Mesendoderm (in vitro differentiated cells): ENCODE results near the gene PDE6G.
"Not testable (repeated sequence)": the region's sequence is repeated elsewhere in the genome, so short reads cannot be mapped to it uniquely, and the experiment has no call there.

Experiments used
- DNase-seq: peaks from one replicate; pipeline ENCODE4 v3.0.0; 2013
- H2AK5ac ChIP-seq: 2 replicates; pipeline ENCODE4 v1.6.1; 2013; ENCODE audit warnings: low read length, inconsistent platforms
- H2BK120ac ChIP-seq: 2 replicates; pipeline ENCODE4 v1.6.1; 2013; ENCODE audit warnings: low read depth, mild to moderate bottlenecking, low read length, moderate library complexity, mixed read lengths
- H2BK15ac ChIP-seq: replicated peaks from 2 replicates; pipeline ENCODE4 v1.6.1; 2013; ENCODE audit warnings: low read depth, mild to moderate bottlenecking, moderate library complexity
- H2BK5ac ChIP-seq: 2 replicates; pipeline ENCODE4 v1.6.1; 2013; ENCODE audit warnings: low read length, inconsistent platforms
- H3K18ac ChIP-seq: 2 replicates; pipeline ENCODE4 v1.6.1; 2013; ENCODE audit warnings: mild to moderate bottlenecking, low read length, mixed read lengths
- H3K23ac ChIP-seq: one replicate; pipeline ENCODE4 v1.6.1; 2013; ENCODE audit warnings: low read length
- H3K27ac ChIP-seq: 2 replicates; pipeline ENCODE4 v1.5.1; 2013; ENCODE audit warnings: low read depth, mild to moderate bottlenecking, inconsistent platforms, low read length, moderate library complexity
- H3K27me3 ChIP-seq: 2 replicates; pipeline ENCODE4 v1.6.1; 2013; ENCODE audit warnings: low read length, control low read depth, mild to moderate bottlenecking, inconsistent platforms; ENCODE audit not compliant: insufficient read depth, poor library complexity
- H3K36me3 ChIP-seq: 2 replicates; pipeline ENCODE4 v1.6.1; 2013; ENCODE audit warnings: low read length, inconsistent platforms; ENCODE audit not compliant: control insufficient read depth, insufficient read depth
- H3K4ac ChIP-seq: one replicate; pipeline ENCODE4 v1.6.1; 2013; ENCODE audit warnings: low read depth, mild to moderate bottlenecking, low read length, moderate library complexity
- H3K4me1 ChIP-seq: 2 replicates; pipeline ENCODE4 v1.6.1; 2013; ENCODE audit warnings: low read depth, low read length, inconsistent platforms; ENCODE audit not compliant: control insufficient read depth
- H3K4me2 ChIP-seq: 2 replicates; pipeline ENCODE4 v1.6.1; 2013; ENCODE audit warnings: low read length
- H3K4me3 ChIP-seq: 2 replicates; pipeline ENCODE4 v1.5.1; 2013; ENCODE audit warnings: mild to moderate bottlenecking, low read length
- H3K56ac ChIP-seq: one replicate; pipeline ENCODE4 v1.6.1; 2013; ENCODE audit warnings: low read length
- H3K79me1 ChIP-seq: 2 replicates; pipeline ENCODE4 v1.6.1; 2013; ENCODE audit warnings: low read length, inconsistent platforms
- H3K79me2 ChIP-seq: 2 replicates; pipeline ENCODE4 v1.6.1; 2013; ENCODE audit warnings: mild to moderate bottlenecking, low read length; ENCODE audit not compliant: control insufficient read depth, insufficient read depth
- H3K9ac ChIP-seq: 2 replicates; pipeline ENCODE4 v1.6.1; 2013; ENCODE audit warnings: low read length, inconsistent platforms
- H4K5ac ChIP-seq: one replicate; pipeline ENCODE4 v1.6.1; 2013; ENCODE audit warnings: low read length
- H4K8ac ChIP-seq: one replicate; pipeline ENCODE4 v1.6.1; 2013; ENCODE audit warnings: low read depth, mild to moderate bottlenecking, control low read depth, low read length, moderate library complexity
- WGBS: extraction: QIAGEN DNeasy Blood & Tissue Kit; methylation state at CpG from one replicate; pipeline ENCODE4 v1.1.7; 2013; ENCODE audit warnings: low lambda C conversion rate, missing lambda C conversion rate; ENCODE audit not compliant: insufficient coverage; ENCODE audit errors: extremely low coverage; 5-methylcytosine and 5-hydroxymethylcytosine counted together

Gene PDE6G

GRCh38 chr17:81680150-81680549 is 23.8 kb upstream of the PDE6G start:
- Histone ChIP-seq H3K4me3 (no peak overlapping the region), H3K4ac (no peak overlapping the region), H2BK120ac (no peak overlapping the region), H3K4me1 (peaks cover 3% of the 10 kb centered on the region), H2BK5ac (no peak overlapping the region), H2BK15ac (no peak overlapping the region), H3K23ac (no peak overlapping the region), H3K4me2 (no peak overlapping the region), H3K56ac (no peak overlapping the region), H4K5ac (no peak overlapping the region), H3K18ac (no peak overlapping the region), H3K27ac (no peak overlapping the region), H3K9ac (no peak overlapping the region), H3K36me3 (no peaks in the 10 kb centered on the region), H3K79me1 (peaks cover 8% of the 10 kb centered on the region), H2AK5ac (no peak overlapping the region), H3K27me3 (no peaks in the 10 kb centered on the region), H3K79me2 (peaks cover 26% of the 10 kb centered on the region), H4K8ac (no peak overlapping the region)
- DNase-seq: no peak
- no CpG with 5 or more reads among the region's 11 CpGs for WGBS

- Histone ChIP-seq H3K9ac (no peak overlapping the region), H3K27me3 (no peaks in the 10 kb centered on the region), H3K56ac (no peak overlapping the region), H2AK5ac (no peak overlapping the region), H3K79me1 (peaks cover 2% of the 10 kb centered on the region), H2BK120ac (no peak overlapping the region), H3K4me3 (no peak overlapping the region), H3K23ac (no peak overlapping the region), H3K4ac (no peak overlapping the region), H2BK15ac (no peak overlapping the region), H3K4me1 (no peaks in the 10 kb centered on the region), H4K5ac (no peak overlapping the region), H3K79me2 (peaks cover 3% of the 10 kb centered on the region), H3K36me3 (peaks cover 12% of the 10 kb centered on the region), H2BK5ac (no peak overlapping the region), H3K4me2 (no peak overlapping the region), H4K8ac (no peak overlapping the region), H3K27ac (no peak overlapping the region), H3K18ac (no peak overlapping the region)
- no CpG with 5 or more reads among the region's 17 CpGs for WGBS
- DNase-seq: no peak
Observed at GRCh38 chr17:81676906-81677305, 20.6 kb upstream of the PDE6G start.

GRCh38 chr17:81675515-81676221 is 19.3 kb upstream of the PDE6G start:
- H3K9ac ChIP-seq, H2BK15ac ChIP-seq, H3K27me3 ChIP-seq, H4K8ac ChIP-seq, H2BK5ac ChIP-seq, H3K18ac ChIP-seq, H2AK5ac ChIP-seq, H3K27ac ChIP-seq, H2BK120ac ChIP-seq, H4K5ac ChIP-seq, H3K23ac ChIP-seq, H3K4me2 ChIP-seq, H3K79me2 ChIP-seq, H3K56ac ChIP-seq, H3K79me1 ChIP-seq, H3K4me1 ChIP-seq, H3K4me3 ChIP-seq, H3K4ac ChIP-seq: not testable (repeated sequence)
- DNase-seq: peak; percentile 38
- peaks cover 15% of the 10 kb centered on the region for H3K36me3 ChIP-seq
- WGBS: no CpG with 5 or more reads among the region's 18 CpGs

- DNase-seq: no peak
- H3K27ac ChIP-seq: no peak overlapping the region
- H2BK15ac ChIP-seq: no peak overlapping the region
- H4K8ac ChIP-seq: no peak overlapping the region
- WGBS: no CpG with 5 or more reads among the region's 18 CpGs
- H3K4me3 ChIP-seq: no peak overlapping the region
- peaks cover 19% of the 10 kb centered on the region for H3K36me3 ChIP-seq
- no peak overlapping the region for H4K5ac ChIP-seq
- no peak overlapping the region for H3K23ac ChIP-seq
- H2AK5ac ChIP-seq: no peak overlapping the region
- H3K4me2 ChIP-seq: no peak overlapping the region
- H3K56ac ChIP-seq: no peak overlapping the region
- no peaks in the 10 kb centered on the region for H3K27me3 ChIP-seq
- H3K4me1 ChIP-seq: no peaks in the 10 kb centered on the region
- H3K79me2 ChIP-seq: no peaks in the 10 kb centered on the region
- no peak overlapping the region for H2BK5ac ChIP-seq
- H3K4ac ChIP-seq: no peak overlapping the region
- H3K9ac ChIP-seq: no peak overlapping the region
- no peak overlapping the region for H2BK120ac ChIP-seq
- no peak overlapping the region for H3K18ac ChIP-seq
- peaks cover 5% of the 10 kb centered on the region for H3K79me1 ChIP-seq
Observed at GRCh38 chr17:81673561-81674258, 17.4 kb upstream of the PDE6G start.

- Histone ChIP-seq H4K8ac (no peak overlapping the region), H3K79me2 (peaks cover 6% of the 10 kb centered on the region), H3K56ac (no peak overlapping the region), H3K4me1 (peaks cover 2% of the 10 kb centered on the region), H3K27me3 (no peaks in the 10 kb centered on the region), H3K4ac (no peak overlapping the region), H3K23ac (no peak overlapping the region), H4K5ac (no peak overlapping the region), H3K27ac (no peak overlapping the region), H3K79me1 (peaks cover 10% of the 10 kb centered on the region), H3K18ac (no peak overlapping the region), H2BK120ac (no peak overlapping the region), H2BK5ac (no peak overlapping the region), H3K4me2 (no peak overlapping the region), H3K36me3 (peaks cover 22% of the 10 kb centered on the region), H3K4me3 (no peak overlapping the region), H3K9ac (no peak overlapping the region), H2BK15ac (no peak overlapping the region), H2AK5ac (no peak overlapping the region)
- WGBS: no CpG with 5 or more reads among the region's 16 CpGs
- DNase-seq: no peak
Observed at GRCh38 chr17:81672954-81673353, 16.6 kb upstream of the PDE6G start.
